Effector memory CD4-positive, alpha-beta T cell (primary cell): ENCODE data around the gene SPSB2.

Experiments
- DNase-seq, 3 donors: peaks; one replicate each; pipeline ENCODE4 v3.0.0-alpha.2; 2020
- H3K27ac ChIP-seq: 2 replicates; pipeline ENCODE4 v1.7.0; 2013; ENCODE audit warnings: mild to moderate bottlenecking, low read length, moderate library complexity; ENCODE audit not compliant: insufficient read depth, poor library complexity, severe bottlenecking
- H3K27me3 ChIP-seq: replicated peaks from 2 replicates; pipeline ENCODE4 v1.7.0; 2013; ENCODE audit warnings: mild to moderate bottlenecking, low read length; ENCODE audit not compliant: insufficient read depth, control insufficient read depth, poor library complexity, severe bottlenecking
- H3K36me3 ChIP-seq: 2 replicates; pipeline ENCODE4 v1.7.0; 2013; ENCODE audit warnings: mild to moderate bottlenecking, low read length, moderate library complexity; ENCODE audit not compliant: control insufficient read depth, insufficient read depth
- H3K4me1 ChIP-seq: 2 replicates; pipeline ENCODE4 v1.7.0; 2013; ENCODE audit warnings: low read length, mild to moderate bottlenecking; ENCODE audit not compliant: control insufficient read depth, insufficient read depth, poor library complexity, severe bottlenecking
- H3K4me3 ChIP-seq: 2 replicates; pipeline ENCODE4 v1.7.0; 2013; ENCODE audit warnings: low read length, low read depth, mild to moderate bottlenecking; ENCODE audit not compliant: insufficient read depth, poor library complexity, severe bottlenecking
- H3K9me3 ChIP-seq: 2 replicates; pipeline ENCODE4 v1.7.0; 2013; ENCODE audit warnings: mild to moderate bottlenecking, low read length, moderate library complexity; ENCODE audit not compliant: control insufficient read depth

Gene SPSB2

DNA sequence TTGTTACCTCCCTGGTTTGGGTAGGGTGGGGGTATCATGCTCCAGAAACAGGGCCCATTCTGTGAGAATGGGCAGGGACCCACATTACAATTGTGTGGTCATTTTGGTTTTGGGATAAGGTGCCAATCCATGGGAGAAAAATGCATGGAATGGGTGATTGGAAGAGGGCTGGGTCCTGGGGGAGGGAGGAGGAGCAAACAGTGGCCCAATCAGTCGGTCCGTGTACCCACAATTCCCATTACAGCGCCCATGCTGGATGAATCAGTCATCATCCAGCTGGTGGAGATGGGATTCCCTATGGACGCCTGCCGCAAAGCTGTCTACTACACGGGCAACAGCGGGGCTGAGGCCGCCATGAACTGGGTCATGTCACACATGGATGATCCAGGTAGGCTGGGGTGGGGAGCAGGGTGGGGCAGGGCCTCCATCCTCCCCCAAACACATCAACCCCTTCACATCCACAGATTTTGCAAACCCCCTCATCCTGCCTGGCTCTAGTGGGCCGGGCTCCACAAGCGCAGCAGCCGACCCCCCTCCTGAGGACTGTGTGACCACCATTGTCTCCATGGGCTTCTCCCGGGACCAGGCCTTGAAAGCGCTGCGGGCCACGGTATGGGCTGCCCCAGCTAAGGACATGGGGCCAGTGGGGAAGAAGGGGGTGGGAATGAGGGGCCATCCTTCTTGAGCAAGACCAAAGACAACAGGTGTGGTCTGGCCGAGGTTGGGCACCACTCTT is 9.3 kb downstream of the SPSB2 start:
- Histone ChIP-seq H3K4me1 (peaks cover 14% of the 10 kb centered on the region), H3K27me3 (no peaks in the 10 kb centered on the region), H3K4me3 (no peak overlapping the region), H3K36me3 (peaks cover 48% of the 10 kb centered on the region), H3K27ac (no peak overlapping the region), H3K9me3 (no peaks in the 10 kb centered on the region)
- no peak for DNase-seq

DNA sequence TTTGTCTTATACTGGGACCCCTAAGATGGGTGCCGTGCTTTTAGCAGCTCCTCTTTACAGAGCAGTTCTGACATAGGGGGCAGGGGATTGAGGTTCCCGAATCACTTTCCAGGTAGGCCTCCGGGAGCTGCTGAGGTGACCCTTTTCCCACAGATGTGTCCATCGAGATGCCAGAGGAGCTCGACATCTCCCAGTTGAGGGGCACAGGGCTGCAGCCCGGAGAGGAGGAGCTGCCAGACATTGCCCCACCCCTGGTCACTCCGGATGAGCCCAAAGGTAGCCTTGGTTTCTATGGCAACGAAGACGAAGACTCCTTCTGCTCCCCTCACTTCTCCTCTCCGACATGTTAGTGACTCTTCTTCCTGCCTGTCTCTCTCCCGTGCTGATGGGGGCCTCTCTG is 10.1 kb downstream of the SPSB2 start:
- peaks cover 55% of the 10 kb centered on the region for H3K36me3 ChIP-seq
- no peak for DNase-seq
- H3K4me3 ChIP-seq, result no peak overlapping the region
- peaks cover 7% of the 10 kb centered on the region for H3K4me1 ChIP-seq
- H3K27me3 ChIP-seq, result no peaks in the 10 kb centered on the region
- H3K27ac ChIP-seq, result no peak overlapping the region
- no peaks in the 10 kb centered on the region for H3K9me3 ChIP-seq

DNA sequence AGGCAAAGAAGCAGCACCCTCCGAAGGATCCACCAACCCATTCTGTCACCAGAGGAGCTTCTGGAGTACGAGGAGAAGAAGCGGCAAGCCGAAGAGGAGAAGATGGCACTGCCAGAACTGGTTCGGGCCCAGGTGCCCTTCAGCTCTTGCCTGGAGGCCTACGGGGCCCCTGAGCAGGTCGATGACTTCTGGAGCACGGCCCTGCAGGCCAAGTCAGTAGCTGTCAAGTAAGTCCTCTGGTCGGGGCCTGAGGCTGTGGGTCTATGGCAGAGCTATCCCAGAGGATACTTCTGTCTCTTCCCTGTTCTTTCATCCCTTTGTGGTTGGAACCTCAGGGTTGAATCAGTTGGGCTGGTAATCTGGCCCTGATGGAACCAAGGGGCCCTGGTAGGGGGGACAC is 11.7 kb downstream of the SPSB2 start:
- H3K27me3 ChIP-seq, result no peaks in the 10 kb centered on the region
- H3K9me3 ChIP-seq, result no peaks in the 10 kb centered on the region
- H3K4me3 ChIP-seq, result no peak overlapping the region
- no peaks in the 10 kb centered on the region for H3K4me1 ChIP-seq
- peaks cover 72% of the 10 kb centered on the region for H3K36me3 ChIP-seq
- no peak for DNase-seq
- no peak overlapping the region for H3K27ac ChIP-seq

DNA sequence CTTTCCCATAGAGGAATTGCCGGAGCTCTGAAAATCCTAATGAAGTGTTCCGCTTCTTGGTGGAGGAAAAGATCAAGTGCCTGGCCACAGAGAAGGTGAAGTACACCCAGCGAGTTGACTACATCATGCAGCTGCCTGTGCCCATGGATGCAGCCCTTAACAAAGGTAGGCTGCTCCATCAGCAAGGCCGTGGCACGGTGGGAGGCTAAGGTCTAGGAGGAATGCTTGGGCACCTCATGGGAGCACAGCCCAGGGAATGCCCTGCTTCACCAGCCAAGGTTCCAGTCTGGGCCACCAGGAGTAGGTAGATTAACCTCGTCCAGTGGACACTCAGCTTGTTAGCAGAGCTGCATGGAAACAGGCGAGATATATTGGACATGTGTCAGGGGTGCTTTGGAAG is 12.2 kb downstream of the SPSB2 start:
- Histone ChIP-seq H3K9me3 (no peaks in the 10 kb centered on the region), H3K27ac (no peak overlapping the region), H3K4me3 (no peak overlapping the region), H3K4me1 (no peaks in the 10 kb centered on the region), H3K36me3 (peaks cover 76% of the 10 kb centered on the region), H3K27me3 (no peaks in the 10 kb centered on the region)
- no peak for DNase-seq

DNA sequence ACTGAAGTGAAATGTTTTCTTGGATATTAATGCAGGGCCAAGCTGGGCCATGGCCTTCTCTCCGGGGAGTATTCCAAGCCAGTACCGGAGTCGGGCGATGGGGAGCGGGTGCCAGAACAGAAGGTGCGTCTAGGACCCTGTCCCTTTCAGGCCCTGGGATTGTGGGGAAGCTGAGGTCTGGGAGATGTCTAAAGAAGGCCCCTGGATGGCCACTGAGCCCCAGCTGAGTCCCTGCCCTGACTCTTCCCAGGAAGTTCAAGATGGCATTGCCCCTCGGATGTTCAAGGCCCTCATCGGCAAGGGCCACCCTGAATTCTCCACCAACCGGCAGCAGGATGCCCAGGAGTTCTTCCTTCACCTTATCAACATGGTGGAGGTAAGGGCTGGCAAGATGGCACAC is 13.0 kb downstream of the SPSB2 start:
- Histone ChIP-seq H3K4me1 (no peaks in the 10 kb centered on the region), H3K9me3 (no peaks in the 10 kb centered on the region), H3K4me3 (no peak overlapping the region), H3K27ac (no peak overlapping the region), H3K36me3 (peaks cover 82% of the 10 kb centered on the region), H3K27me3 (no peaks in the 10 kb centered on the region)
- no peak for DNase-seq

DNA sequence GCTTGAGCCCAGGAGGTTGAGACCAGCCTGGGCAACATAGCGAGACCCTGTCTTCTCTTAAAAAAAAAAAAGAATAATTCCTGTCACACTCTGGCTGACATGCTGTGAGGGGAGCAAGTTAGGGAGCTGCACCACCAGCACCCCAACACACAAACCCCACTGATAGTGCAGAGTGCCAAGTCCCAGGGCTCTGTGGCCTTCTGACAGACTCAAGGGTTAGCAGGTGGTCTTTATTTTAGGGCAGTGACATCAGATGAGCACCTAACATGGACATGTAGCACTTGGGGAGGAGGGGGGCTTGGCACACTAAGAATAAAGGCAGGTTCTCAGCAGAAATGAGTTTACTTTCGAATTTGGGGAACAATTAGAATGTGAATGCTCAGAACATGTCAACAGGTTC is 14.3 kb downstream of the SPSB2 start:
- H3K27ac ChIP-seq, result no peak overlapping the region
- DNase-seq, result no peak

DNA sequence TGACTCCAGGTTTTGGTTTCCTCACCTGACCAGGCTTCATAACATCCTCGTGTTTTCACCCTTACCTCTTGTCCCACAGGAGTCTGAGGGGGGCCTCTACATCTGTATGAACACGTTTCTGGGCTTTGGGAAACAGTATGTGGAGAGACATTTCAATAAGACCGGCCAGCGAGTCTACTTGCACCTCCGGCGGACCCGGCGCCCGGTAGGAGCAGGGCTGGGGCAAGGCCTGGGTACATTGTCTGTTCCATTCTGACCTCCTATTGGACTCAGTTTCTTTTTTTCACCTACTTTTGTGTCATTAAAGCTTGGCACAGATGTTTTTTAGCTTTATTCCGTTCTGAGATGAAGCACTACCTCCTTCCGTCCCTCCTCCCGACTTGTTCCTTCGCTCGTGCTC is 17.8 kb downstream of the SPSB2 start:
- Histone ChIP-seq H3K27ac (peak overlapping the region; percentile 27), H3K4me1 (peaks cover 23% of the 10 kb centered on the region), H3K27me3 (no peaks in the 10 kb centered on the region), H3K9me3 (no peaks in the 10 kb centered on the region), H3K36me3 (peaks cover 48% of the 10 kb centered on the region), H3K4me3 (no peak overlapping the region)
- no peak for DNase-seq

More for the DNA sequence above, 14.3 kb downstream of the SPSB2 start:
- Histone ChIP-seq H3K36me3 (peaks cover 77% of the 10 kb centered on the region), H3K9me3 (no peaks in the 10 kb centered on the region), H3K4me3 (no peak overlapping the region), H3K27me3 (no peaks in the 10 kb centered on the region), H3K4me1 (peaks cover 6% of the 10 kb centered on the region)

DNA sequence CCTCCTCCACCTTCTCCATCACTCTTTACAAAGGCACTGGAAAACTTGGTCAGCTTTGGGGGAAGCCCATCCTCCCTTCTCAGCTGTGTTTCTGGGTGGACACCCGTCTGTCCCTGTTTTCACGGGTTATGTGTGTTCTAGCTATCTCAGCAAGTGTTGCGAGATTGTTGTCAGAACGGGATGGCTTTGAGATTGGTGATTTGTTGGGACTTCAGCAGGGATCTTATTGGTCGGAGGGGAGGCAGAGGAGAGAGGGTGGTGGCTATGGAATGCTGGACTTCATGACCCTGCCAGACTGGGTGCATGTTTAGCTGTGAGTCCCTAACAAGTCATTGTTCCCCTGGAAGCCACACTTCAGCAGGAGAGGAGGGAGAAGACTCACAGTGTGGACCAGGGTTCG is 19.1 kb downstream of the SPSB2 start:
- Histone ChIP-seq H3K27ac (peak overlapping the region; percentile 30), H3K4me3 (no peak overlapping the region), H3K27me3 (no peaks in the 10 kb centered on the region), H3K9me3 (no peaks in the 10 kb centered on the region), H3K4me1 (peaks cover 23% of the 10 kb centered on the region), H3K36me3 (peaks cover 37% of the 10 kb centered on the region)
- DNase-seq, result no peak

DNA sequence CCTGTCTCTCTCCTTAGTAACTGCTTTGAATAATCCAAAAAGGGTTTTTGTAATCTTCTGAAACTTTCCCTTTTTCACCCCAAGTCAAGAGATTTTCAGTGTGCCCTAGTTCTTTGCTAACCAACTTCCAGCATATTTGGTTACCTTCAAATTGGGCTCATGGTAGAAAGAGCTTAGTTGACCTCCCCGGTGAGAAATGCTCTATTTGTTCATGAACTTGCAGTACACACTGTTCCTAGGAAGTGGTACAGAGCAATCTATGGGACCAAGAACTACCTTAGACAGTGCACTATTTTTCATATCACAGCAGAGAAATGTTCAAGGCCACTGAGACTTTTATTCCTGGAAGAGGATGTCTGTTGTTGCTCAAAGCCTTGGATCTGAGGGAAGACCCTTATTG is 19.5 kb downstream of the SPSB2 start:
- no peak overlapping the region for H3K4me3 ChIP-seq
- H3K27me3 ChIP-seq, result no peaks in the 10 kb centered on the region
- DNase-seq, result no peak
- H3K9me3 ChIP-seq, result no peaks in the 10 kb centered on the region
- peaks cover 33% of the 10 kb centered on the region for H3K36me3 ChIP-seq
- peaks cover 23% of the 10 kb centered on the region for H3K4me1 ChIP-seq
- H3K27ac ChIP-seq, result peak overlapping the region; percentile 93

DNA sequence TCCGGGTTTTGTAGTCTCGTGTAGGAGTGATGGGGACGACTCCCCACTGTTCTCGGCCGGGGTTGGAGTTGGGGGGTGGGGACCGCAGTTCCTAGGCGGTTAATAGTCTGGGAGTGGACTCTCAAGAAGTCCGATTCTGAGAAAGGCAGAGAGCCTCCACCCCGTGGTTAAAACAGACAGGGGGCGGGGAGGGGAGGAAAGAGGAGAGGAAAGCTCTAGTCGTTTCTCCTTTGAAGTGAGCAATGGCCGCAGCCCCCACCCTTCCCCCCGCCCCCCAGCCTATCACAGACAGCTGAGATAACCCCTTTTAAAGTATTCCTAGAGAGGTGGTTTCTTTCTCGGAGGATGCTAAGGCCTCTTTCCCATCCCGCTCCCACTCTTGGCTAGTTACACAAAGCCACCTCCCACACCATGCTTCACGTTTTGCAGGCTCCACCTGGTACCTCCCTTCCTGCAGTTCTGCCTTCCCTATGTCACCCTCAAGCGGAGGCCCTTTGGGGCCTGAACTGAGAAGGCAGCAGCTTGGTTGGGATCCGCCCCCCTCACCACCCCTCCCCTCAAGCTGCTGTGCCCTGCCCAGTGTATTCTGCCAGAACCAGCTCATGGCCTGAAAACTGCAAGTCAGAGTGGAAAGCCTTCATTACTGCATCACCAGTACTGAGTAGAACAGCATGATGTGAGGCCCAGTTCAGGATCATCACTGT is 20.3 kb downstream of the SPSB2 start:
- Histone ChIP-seq H3K4me3 (peak overlapping the region; percentile 87), H3K27me3 (no peaks in the 10 kb centered on the region), H3K27ac (peak overlapping the region; percentile 93), H3K9me3 (no peaks in the 10 kb centered on the region), H3K4me1 (peaks cover 23% of the 10 kb centered on the region), H3K36me3 (peaks cover 24% of the 10 kb centered on the region)
- peak; percentile 24 to 59 (median 53) for DNase-seq
